Activated T-helper 17 cell treated with anti-CD3 and anti-CD28 coated beads, Interleukin-2, amount 50 U/mL, for 72 hours (primary cell): ENCODE data around the gene SNX22. TPM values are rescaled to one million over a fixed set of nuclear protein-coding genes. Genes with fewer than 3 reads are reported as not detected.

Experiments used
- ATAC-seq: fragments of 150-1000 bp; cut with Tn5 transposase; replicated peaks from 2 replicates; pipeline ENCODE4 v1.10.0; 2021; ENCODE audit warnings: mild to moderate bottlenecking, moderate library complexity
- H3K27ac Mint-ChIP-seq: one replicate; pipeline ENCODE4 v1.8.0; 2022; ENCODE audit warnings: mixed read lengths
- H3K27me3 Mint-ChIP-seq: one replicate; pipeline ENCODE4 v1.8.0; 2022; ENCODE audit warnings: mixed read lengths
- H3K36me3 Mint-ChIP-seq: one replicate; pipeline ENCODE4 v1.8.0; 2022; ENCODE audit warnings: low read depth, mild to moderate bottlenecking, mixed read lengths
- H3K4me1 Mint-ChIP-seq: one replicate; pipeline ENCODE4 v1.8.0; 2022; ENCODE audit warnings: mixed read lengths
- H3K4me3 Mint-ChIP-seq: one replicate; pipeline ENCODE4 v1.8.0; 2022; ENCODE audit warnings: mild to moderate bottlenecking, mixed read lengths
- H3K9me3 Mint-ChIP-seq: one replicate; pipeline ENCODE4 v1.8.0; 2022; ENCODE audit warnings: mixed read lengths
- total RNA-seq, 2 donors: library from RNA; stranded (reverse); gene quantifications; one replicate each; pipeline ENCODE4 v1.2.3, GENCODE V29; 2022

SNX22 gene
- total RNA-seq, 2 donors from 2014 or later: 0.26 to 0.77 TPM

DNA sequence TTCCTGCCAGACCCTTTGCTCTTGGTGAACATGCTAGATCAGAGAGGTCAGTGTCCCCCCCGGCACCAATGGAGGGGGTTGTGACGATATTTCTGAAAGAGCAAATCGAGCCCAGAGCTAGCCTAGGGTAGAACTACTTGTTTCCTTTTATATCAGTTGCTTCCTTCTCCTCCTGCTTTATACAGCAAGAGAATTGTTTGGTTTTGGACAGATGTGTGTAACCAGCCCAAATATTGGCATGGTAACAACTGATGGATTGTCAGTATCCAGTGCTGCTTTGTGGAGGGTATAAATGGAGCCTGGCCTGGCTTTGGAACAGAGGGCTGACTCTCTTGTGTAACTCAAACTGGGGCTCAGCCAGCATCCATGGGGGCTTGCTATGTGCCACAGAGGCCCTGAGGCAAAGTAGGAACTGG is 28.6 kb upstream of the SNX22 start:
- ATAC-seq: no peak
- Mint-ChIP-seq H3K4me3 (no peak overlapping the region), H3K36me3 (peaks cover 100% of the 10 kb centered on the region), H3K9me3 (no peaks in the 10 kb centered on the region), H3K27ac (no peak overlapping the region), H3K4me1 (no peaks in the 10 kb centered on the region), H3K27me3 (no peaks in the 10 kb centered on the region)

- ATAC-seq: no peak
- H3K4me3 Mint-ChIP-seq: no peak overlapping the region
- H3K4me1 Mint-ChIP-seq: no peaks in the 10 kb centered on the region
- H3K27me3 Mint-ChIP-seq: no peaks in the 10 kb centered on the region
- H3K9me3 Mint-ChIP-seq: no peaks in the 10 kb centered on the region
- no peak overlapping the region for H3K27ac Mint-ChIP-seq
- H3K36me3 Mint-ChIP-seq: peaks cover 100% of the 10 kb centered on the region
Observed at GRCh38 chr15:64125978-64126377, 25.6 kb upstream of the SNX22 start.

DNA sequence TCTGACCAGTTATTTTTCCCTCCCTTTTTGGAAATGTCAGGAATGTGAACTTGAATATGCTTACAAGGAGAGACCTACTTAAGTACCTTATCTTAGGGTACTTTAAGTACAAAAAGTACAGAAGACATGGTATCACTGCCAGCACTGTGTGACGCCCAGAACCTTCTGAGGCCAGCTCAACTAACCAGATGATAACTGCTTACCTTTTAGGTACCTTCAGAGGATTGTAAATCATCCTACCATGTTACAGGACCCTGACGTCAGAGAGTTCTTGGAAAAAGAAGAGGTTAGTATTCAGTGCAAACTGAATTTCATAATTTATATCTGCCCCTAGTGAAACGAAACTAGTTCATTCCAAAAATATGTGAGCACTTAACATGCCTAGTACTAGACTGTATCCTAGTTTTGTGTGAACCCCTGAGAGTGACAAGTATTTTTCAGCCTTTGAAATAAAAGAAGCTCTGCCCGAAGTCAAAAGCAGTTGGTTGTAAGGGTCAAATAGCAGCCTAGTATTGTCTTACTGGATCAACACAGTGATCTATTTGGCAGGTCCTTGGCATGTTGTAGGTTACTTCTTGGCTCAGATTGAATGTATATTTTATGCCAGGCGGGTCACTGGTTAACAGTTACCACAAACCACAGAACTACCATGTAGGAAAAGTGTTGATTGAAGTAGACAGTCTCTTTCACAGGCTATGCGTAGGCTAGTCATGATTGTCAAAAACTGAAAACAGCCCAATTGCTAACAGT is 23.8 kb upstream of the SNX22 start:
- no peak overlapping the region for H3K27ac Mint-ChIP-seq
- no peak overlapping the region for H3K4me3 Mint-ChIP-seq
- no peak for ATAC-seq
- H3K4me1 Mint-ChIP-seq: no peaks in the 10 kb centered on the region
- no peaks in the 10 kb centered on the region for H3K9me3 Mint-ChIP-seq
- peaks cover 100% of the 10 kb centered on the region for H3K36me3 Mint-ChIP-seq
- no peaks in the 10 kb centered on the region for H3K27me3 Mint-ChIP-seq

DNA sequence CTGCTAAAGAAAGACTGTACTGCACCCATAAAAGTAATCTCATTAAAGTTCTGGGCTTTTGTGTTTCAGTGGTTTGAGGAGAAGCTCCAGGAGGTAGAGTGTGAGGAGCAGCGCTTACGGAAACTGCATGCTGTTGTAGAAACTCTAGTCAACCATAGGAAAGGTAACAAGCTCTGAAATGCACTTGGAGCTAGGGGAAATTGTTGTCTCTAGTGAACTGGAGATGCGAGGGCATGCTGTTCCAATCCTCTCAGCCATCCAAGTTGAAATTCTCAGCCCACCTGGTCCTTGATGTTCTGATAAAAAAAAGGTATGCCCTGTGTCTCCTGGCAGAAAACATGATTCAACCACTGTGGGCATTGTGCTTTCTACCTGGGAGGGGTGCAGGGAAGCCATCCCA is 21.4 kb upstream of the SNX22 start:
- Mint-ChIP-seq H3K36me3 (peaks cover 100% of the 10 kb centered on the region), H3K27ac (no peak overlapping the region), H3K27me3 (no peaks in the 10 kb centered on the region), H3K4me1 (no peaks in the 10 kb centered on the region), H3K4me3 (no peak overlapping the region), H3K9me3 (no peaks in the 10 kb centered on the region)
- ATAC-seq: no peak

DNA sequence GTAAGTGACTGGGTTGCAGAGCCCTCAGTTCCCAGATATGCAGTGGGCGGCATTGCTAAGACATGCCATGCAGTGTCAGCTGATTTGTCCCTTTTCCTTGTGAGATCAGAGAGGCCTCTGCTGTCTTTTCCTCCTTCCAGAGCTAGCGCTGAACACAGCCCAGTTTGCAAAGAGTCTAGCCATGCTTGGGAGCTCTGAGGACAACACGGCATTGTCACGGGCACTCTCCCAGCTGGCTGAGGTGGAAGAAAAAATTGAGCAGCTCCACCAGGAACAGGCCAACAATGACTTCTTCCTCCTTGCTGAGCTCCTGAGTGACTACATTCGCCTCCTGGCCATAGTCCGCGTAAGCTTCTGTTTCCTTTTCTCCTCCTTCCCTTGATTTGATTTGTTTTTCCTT is 20.0 kb upstream of the SNX22 start:
- no peaks in the 10 kb centered on the region for H3K27me3 Mint-ChIP-seq
- H3K27ac Mint-ChIP-seq: peak overlapping the region; percentile 75
- no peak overlapping the region for H3K4me3 Mint-ChIP-seq
- no peak for ATAC-seq
- H3K9me3 Mint-ChIP-seq: no peaks in the 10 kb centered on the region
- no peaks in the 10 kb centered on the region for H3K4me1 Mint-ChIP-seq
- peaks cover 100% of the 10 kb centered on the region for H3K36me3 Mint-ChIP-seq

GRCh38 chr15:64132217-64132616 is 19.3 kb upstream of the SNX22 start:
- H3K36me3 Mint-ChIP-seq: peaks cover 100% of the 10 kb centered on the region
- H3K9me3 Mint-ChIP-seq: no peaks in the 10 kb centered on the region
- no peak overlapping the region for H3K4me3 Mint-ChIP-seq
- H3K27ac Mint-ChIP-seq: peak overlapping the region; percentile 75
- H3K27me3 Mint-ChIP-seq: no peaks in the 10 kb centered on the region
- ATAC-seq: no peak
- no peaks in the 10 kb centered on the region for H3K4me1 Mint-ChIP-seq

GRCh38 chr15:64133623-64134344 is 17.7 kb upstream of the SNX22 start:
- peaks cover 100% of the 10 kb centered on the region for H3K36me3 Mint-ChIP-seq
- H3K4me1 Mint-ChIP-seq: no peaks in the 10 kb centered on the region
- ATAC-seq: no peak
- H3K27ac Mint-ChIP-seq: no peak overlapping the region
- H3K9me3 Mint-ChIP-seq: no peaks in the 10 kb centered on the region
- no peak overlapping the region for H3K4me3 Mint-ChIP-seq
- H3K27me3 Mint-ChIP-seq: no peaks in the 10 kb centered on the region

GRCh38 chr15:64134345-64134829 is 17.1 kb upstream of the SNX22 start:
- Mint-ChIP-seq H3K27ac (no peak overlapping the region), H3K4me3 (no peak overlapping the region), H3K36me3 (peaks cover 96% of the 10 kb centered on the region), H3K4me1 (no peaks in the 10 kb centered on the region), H3K9me3 (no peaks in the 10 kb centered on the region), H3K27me3 (no peaks in the 10 kb centered on the region)
- ATAC-seq: no peak

DNA sequence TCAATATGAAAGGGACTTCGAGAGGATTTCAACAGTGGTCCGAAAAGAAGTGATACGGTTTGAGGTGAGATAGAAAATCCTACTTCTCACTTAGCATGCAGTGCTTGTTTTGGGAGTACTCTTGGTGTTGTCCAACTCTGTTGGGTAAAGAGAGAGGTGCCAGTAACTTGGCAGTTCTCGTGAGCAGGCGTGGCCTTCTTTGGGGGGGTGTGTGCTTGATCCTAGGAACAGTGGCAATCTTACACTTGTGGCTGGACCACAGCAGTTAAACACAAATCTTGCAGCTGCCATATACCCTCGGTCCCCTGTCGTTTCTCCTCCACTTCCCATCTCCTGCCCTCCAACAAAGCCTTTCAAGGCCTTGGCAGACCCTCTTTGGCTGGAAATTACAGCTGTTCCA is 15.2 kb upstream of the SNX22 start:
- Mint-ChIP-seq H3K4me1 (no peaks in the 10 kb centered on the region), H3K27ac (no peak overlapping the region), H3K9me3 (no peaks in the 10 kb centered on the region), H3K27me3 (no peaks in the 10 kb centered on the region), H3K4me3 (no peak overlapping the region), H3K36me3 (peaks cover 90% of the 10 kb centered on the region)
- ATAC-seq: no peak

DNA sequence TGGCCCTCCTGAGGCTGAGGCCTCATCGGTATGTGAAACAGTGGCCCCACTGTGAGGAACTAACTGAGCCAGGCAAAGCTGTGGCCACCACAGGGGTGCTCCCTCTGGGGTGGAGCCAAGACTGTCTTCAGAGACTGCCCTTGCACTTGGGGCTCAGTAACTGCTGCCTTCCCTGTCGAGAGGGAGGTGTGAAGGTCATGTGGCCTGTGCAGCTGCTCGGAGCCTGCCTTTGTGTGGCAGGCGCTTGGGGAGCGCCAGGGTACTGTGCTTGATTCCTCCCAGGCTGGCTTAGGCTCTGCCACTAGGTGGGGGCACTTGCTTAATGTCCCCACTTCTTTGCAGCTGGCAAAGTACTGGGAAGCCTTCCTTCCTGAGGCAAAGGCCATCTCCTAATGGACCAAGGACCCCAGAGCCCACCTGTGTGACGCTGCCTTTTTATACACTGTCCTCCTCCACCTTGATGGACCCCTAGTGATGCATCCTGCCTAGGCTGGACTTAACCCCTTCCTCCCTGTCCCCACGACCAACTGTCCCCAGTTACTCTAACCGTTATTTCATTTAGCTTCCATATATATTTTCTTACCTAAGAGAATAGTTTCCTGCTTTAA is 14.2 kb upstream of the SNX22 start:
- Mint-ChIP-seq H3K27ac (no peak overlapping the region), H3K4me1 (no peaks in the 10 kb centered on the region), H3K36me3 (peaks cover 90% of the 10 kb centered on the region), H3K27me3 (no peaks in the 10 kb centered on the region), H3K9me3 (no peaks in the 10 kb centered on the region), H3K4me3 (no peak overlapping the region)
- no peak for ATAC-seq

GRCh38 chr15:64138331-64138941 is 13.1 kb upstream of the SNX22 start:
- Mint-ChIP-seq H3K27me3 (no peaks in the 10 kb centered on the region), H3K27ac (no peak overlapping the region), H3K4me1 (no peaks in the 10 kb centered on the region), H3K4me3 (no peak overlapping the region), H3K36me3 (peaks cover 86% of the 10 kb centered on the region), H3K9me3 (no peaks in the 10 kb centered on the region)
- no peak for ATAC-seq

GRCh38 chr15:64141798-64142512 is 9.6 kb upstream of the SNX22 start:
- Mint-ChIP-seq H3K4me3 (no peak overlapping the region), H3K36me3 (peaks cover 68% of the 10 kb centered on the region), H3K4me1 (no peaks in the 10 kb centered on the region), H3K27me3 (no peaks in the 10 kb centered on the region), H3K27ac (no peak overlapping the region), H3K9me3 (no peaks in the 10 kb centered on the region)
- no peak for ATAC-seq

DNA sequence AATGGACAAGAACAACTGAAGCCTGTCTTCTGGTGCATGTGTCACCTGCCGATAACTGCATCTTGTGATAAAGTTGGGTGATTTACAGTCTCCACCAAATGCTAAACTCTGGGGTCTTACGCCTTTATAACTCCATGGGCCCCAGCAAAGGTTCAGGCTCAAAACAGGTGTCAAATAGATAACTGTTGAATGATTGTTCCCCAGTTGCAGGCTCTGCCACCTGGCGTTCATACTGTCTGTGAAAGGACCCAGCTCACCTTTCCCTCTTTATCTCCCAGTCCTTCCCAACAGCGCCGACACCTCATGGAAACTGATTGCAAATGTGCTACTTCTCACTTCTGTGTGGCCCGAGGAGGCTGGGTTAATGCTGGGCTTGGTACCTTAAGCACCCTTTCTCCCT is 8.3 kb upstream of the SNX22 start:
- Mint-ChIP-seq H3K4me3 (no peak overlapping the region), H3K9me3 (no peaks in the 10 kb centered on the region), H3K27ac (no peak overlapping the region), H3K27me3 (no peaks in the 10 kb centered on the region), H3K36me3 (peaks cover 54% of the 10 kb centered on the region), H3K4me1 (no peaks in the 10 kb centered on the region)
- no peak for ATAC-seq

- Mint-ChIP-seq H3K27ac (no peak overlapping the region), H3K9me3 (no peaks in the 10 kb centered on the region), H3K27me3 (no peaks in the 10 kb centered on the region), H3K36me3 (peaks cover 47% of the 10 kb centered on the region), H3K4me1 (no peaks in the 10 kb centered on the region), H3K4me3 (no peak overlapping the region)
- ATAC-seq: no peak
Observed at GRCh38 chr15:64144192-64144564, 7.4 kb upstream of the SNX22 start.
